WTC11 (cell line): Measurements from ENCODE around the gene TACR1. TPM values are rescaled to one million over a fixed set of nuclear protein-coding genes. Genes with fewer than 3 reads are reported as not detected.

Experiments
- ATAC-seq: fragments of 200-7000 bp; cut with Tn5 transposase; 2 replicates; pipeline ENCODE4 v1.10.0; 2021; ENCODE audit warnings: mild to moderate bottlenecking, moderate library complexity
- CTCF ChIA-PET: fragments of 300-600 bp; sonication (Branson Sonifier 250); formaldehyde crosslinking; loops from one replicate; lab custom pipeline; 2021; ENCODE audit warnings: antibody characterized with exemption; lab: Charles Lee
- POLR2A ChIA-PET: fragments of 350-600 bp; sonication (Branson Sonifier 250); formaldehyde crosslinking; loops from one replicate; lab custom pipeline; 2021; ENCODE audit warnings: antibody characterized with exemption; lab: Charles Lee
- DNase-seq: peaks from one replicate; pipeline ENCODE4 v3.0.0; 2021; ENCODE audit warnings: low spot score
- H3K27ac Mint-ChIP-seq: 2 replicates; pipeline ENCODE4 v1.8.0; 2021; ENCODE audit warnings: mixed read lengths
- H3K27me3 Mint-ChIP-seq: 2 replicates; pipeline ENCODE4 v1.8.0; 2021; ENCODE audit warnings: low read depth, mild to moderate bottlenecking, moderate library complexity, mixed read lengths
- H3K36me3 Mint-ChIP-seq: 2 replicates; pipeline ENCODE4 v1.8.0; 2021; ENCODE audit warnings: mixed read lengths
- H3K4me1 Mint-ChIP-seq: 2 replicates; pipeline ENCODE4 v1.8.0; 2022; ENCODE audit warnings: mixed read lengths
- H3K4me3 Mint-ChIP-seq: 2 replicates; pipeline ENCODE4 v1.8.0; 2021; ENCODE audit warnings: mild to moderate bottlenecking, moderate library complexity, mixed read lengths
- H3K9me3 Mint-ChIP-seq: 2 replicates; pipeline ENCODE4 v1.8.0; 2021; ENCODE audit warnings: mixed read lengths
- ATF2 ChIP-seq: sonication (generic); formaldehyde crosslinking; IDR thresholded peaks from 2 replicates; pipeline ENCODE4 v1.8.1; 2022; ENCODE audit warnings: low read depth, missing genetic modification reagents, borderline replicate concordance
- CBFB ChIP-seq: sonication (generic); formaldehyde crosslinking; IDR thresholded peaks from 2 replicates; pipeline ENCODE4 v1.8.1; 2022; ENCODE audit warnings: mild to moderate bottlenecking, low read depth, missing genetic modification reagents
- FOXK1 ChIP-seq: sonication (generic); formaldehyde crosslinking; IDR thresholded peaks from 2 replicates; pipeline ENCODE4 v1.8.0; 2022; ENCODE audit warnings: mild to moderate bottlenecking, moderate library complexity, missing genetic modification reagents
- GABPB1 ChIP-seq: sonication (generic); formaldehyde crosslinking; IDR thresholded peaks from 2 replicates; pipeline ENCODE4 v1.8.1; 2023; ENCODE audit warnings: mild to moderate bottlenecking, missing genetic modification reagents
- HMGA2 ChIP-seq: fragments of 250-450 bp; sonication (Bioruptor Pico); IDR thresholded peaks from 2 replicates; pipeline ENCODE4 v1.4.0; 2021; ENCODE audit warnings: mild to moderate bottlenecking, moderate library complexity
- KAT7 ChIP-seq: sonication (generic); formaldehyde crosslinking; IDR thresholded peaks from 2 replicates; pipeline ENCODE4 v1.8.1; 2023; ENCODE audit warnings: missing genetic modification reagents, mild to moderate bottlenecking, borderline replicate concordance
- MAX ChIP-seq: sonication (generic); formaldehyde crosslinking; IDR thresholded peaks from 2 replicates; pipeline ENCODE4 v1.8.0; 2022; ENCODE audit warnings: mild to moderate bottlenecking, missing genetic modification reagents
- MLX ChIP-seq: sonication (generic); formaldehyde crosslinking; IDR thresholded peaks from 2 replicates; pipeline ENCODE4 v1.8.1; 2023; ENCODE audit warnings: mild to moderate bottlenecking, missing genetic modification reagents, moderate library complexity
- MXD4 ChIP-seq: fragments of 250-450 bp; sonication (Bioruptor Pico); IDR thresholded peaks from 2 replicates; pipeline ENCODE4 v1.8.0; 2021; ENCODE audit warnings: mild to moderate bottlenecking, moderate library complexity, borderline replicate concordance
- PRRX2 ChIP-seq: fragments of 250-450 bp; sonication (Bioruptor Pico); IDR thresholded peaks from 2 replicates; pipeline ENCODE4 v1.8.0; 2021; ENCODE audit warnings: mild to moderate bottlenecking
- STAT6 ChIP-seq: sonication (generic); formaldehyde crosslinking; conservative IDR thresholded peaks from 2 replicates; pipeline ENCODE4 v1.8.1; 2023; ENCODE audit warnings: mild to moderate bottlenecking, low read depth, missing genetic modification reagents, moderate library complexity
- ZBTB21 ChIP-seq: sonication (generic); formaldehyde crosslinking; IDR thresholded peaks from 2 replicates; pipeline ENCODE4 v1.8.1; 2023; ENCODE audit warnings: mild to moderate bottlenecking, missing genetic modification reagents, borderline replicate concordance
- ZMAT4 ChIP-seq: fragments of 250-450 bp; sonication (Bioruptor Pico); IDR thresholded peaks from 2 replicates; pipeline ENCODE4 v1.9.0; 2021; ENCODE audit warnings: mild to moderate bottlenecking
- ZNF219 ChIP-seq: sonication (generic); formaldehyde crosslinking; IDR thresholded peaks from 2 replicates; pipeline ENCODE4 v1.8.0; 2023; ENCODE audit warnings: missing genetic modification reagents, mild to moderate bottlenecking, borderline replicate concordance
- ZNF317 ChIP-seq: sonication (generic); formaldehyde crosslinking; IDR thresholded peaks from 2 replicates; pipeline ENCODE4 v1.8.1; 2023; ENCODE audit warnings: low read depth, mild to moderate bottlenecking, moderate library complexity, missing genetic modification reagents, borderline replicate concordance
- ZNF532 ChIP-seq: fragments of 250-450 bp; sonication (Bioruptor Pico); IDR thresholded peaks from 2 replicates; pipeline ENCODE4 v1.9.0; 2021; ENCODE audit warnings: mild to moderate bottlenecking, borderline replicate concordance
- ZSCAN18 ChIP-seq: fragments of 250-450 bp; sonication (Bioruptor Pico); IDR thresholded peaks from 2 replicates; pipeline ENCODE4 v2.1.2; 2022; ENCODE audit warnings: mild to moderate bottlenecking, moderate library complexity
- total RNA-seq: library from RNA; stranded (reverse); gene quantifications from 3 replicates; pipeline ENCODE4 v1.2.3, GENCODE V29; 2021

The TACR1 gene
- total RNA-seq, 1 experiment from 2014 or later: 0.13 TPM

GRCh38 chr2:75238670-75239330, 39.5 kb upstream of the TACR1 start:
- Mint-ChIP-seq H3K4me1 (no peaks in the 10 kb centered on the region), H3K27me3 (peaks cover 5% of the 10 kb centered on the region), H3K27ac (no peak overlapping the region), H3K36me3 (peaks cover 21% of the 10 kb centered on the region), H3K4me3 (no peak overlapping the region), H3K9me3 (peaks cover 23% of the 10 kb centered on the region)
- ChIA-PET POLR2A (no interaction called here), CTCF (no interaction called here)
- DNase-seq (no peak), ATAC-seq (no peak)
- TF ChIP-seq MLX (CRISPR knock-in tag): no peak
- TF ChIP-seq ZBTB21: no peak
- TF ChIP-seq HMGA2 (CRISPR knock-in tag): no peak
- no peak for TF ChIP-seq STAT6 (CRISPR knock-in tag)
- no peak for TF ChIP-seq FOXK1 (CRISPR knock-in tag)
- TF ChIP-seq MXD4: no peak
- TF ChIP-seq ZNF219: no peak
- no peak for TF ChIP-seq GABPB1
- TF ChIP-seq PRRX2 (CRISPR knock-in tag): no peak
- TF ChIP-seq ZMAT4 (CRISPR knock-in tag): no peak
- TF ChIP-seq ATF2 (CRISPR knock-in tag): no peak
- no peak for TF ChIP-seq ZSCAN18 (CRISPR knock-in tag)
- no peak for TF ChIP-seq CBFB (CRISPR knock-in tag)
- TF ChIP-seq ZNF317: no peak
- TF ChIP-seq MAX (CRISPR knock-in tag): no peak
- no peak for TF ChIP-seq ZNF532 (CRISPR knock-in tag)
- TF ChIP-seq KAT7 (CRISPR knock-in tag): no peak
